Measurements from ENCODE around the gene ATXN1. TPM values are rescaled to one million over a fixed set of nuclear protein-coding genes. Genes with fewer than 3 reads are reported as not detected.

Gene ATXN1
- 59.6 to 65.0 TPM (median 64.5 TPM) in 3 replicates for total RNA-seq
- long read RNA-seq, partial matches to known transcripts = 1 of 10 reads
- long read RNA-seq, other reads (novel, unspliced or antisense) = 8 of 10 reads

- no peak for TF ChIP-seq CTCF (IDR thresholded peaks at IDR 0.05)
- no peak for DNase-seq (ENCODE audit: low spot score)
- H3K27ac Mint-ChIP-seq (ENCODE audit: unreplicated experiment) = peak within 1 kb of the TSS; percentile 98
- H3K27me3 Mint-ChIP-seq (ENCODE audit: low read depth) = no peaks in the 10 kb centered on the region
- peak within 1 kb of the TSS; percentile 89 for H3K4me3 Mint-ChIP-seq (ENCODE audit: unreplicated experiment)
- no peaks in the 10 kb centered on the region for H3K9me3 Mint-ChIP-seq (ENCODE audit: low read depth)
- no peaks in the 10 kb centered on the region for H3K36me3 Mint-ChIP-seq (ENCODE audit: low read depth)
- H3K4me1 Mint-ChIP-seq (ENCODE audit: low read depth) = peaks cover 61% of the 10 kb centered on the region
Observed at GRCh38 chr6:16760516-16761470, at the start of gene ATXN1. ATXN1 (minus strand) TSS chr6:16761460.

GRCh38 chr6:16810411-16810810 lies 49.2 kb upstream of the ATXN1 start:
- TF ChIP-seq CTCF (IDR thresholded peaks at IDR 0.05) = no peak
- Mint-ChIP-seq H3K27ac (ENCODE audit: unreplicated experiment) (no peak overlapping the region), H3K36me3 (ENCODE audit: low read depth) (peaks cover 11% of the 10 kb centered on the region)

GRCh38 chr6:16809753-16810358 lies 48.6 kb upstream of the ATXN1 start:
- no peak for TF ChIP-seq CTCF (IDR thresholded peaks at IDR 0.05)
- H3K4me1 Mint-ChIP-seq (ENCODE audit: low read depth) = peaks cover 9% of the 10 kb centered on the region
- H3K27me3 Mint-ChIP-seq (ENCODE audit: low read depth) = no peaks in the 10 kb centered on the region
- no peak for DNase-seq (ENCODE audit: low spot score)
- H3K4me3 Mint-ChIP-seq (ENCODE audit: unreplicated experiment) = no peak overlapping the region
- no peak overlapping the region for H3K27ac Mint-ChIP-seq (ENCODE audit: unreplicated experiment)
- peaks cover 11% of the 10 kb centered on the region for H3K36me3 Mint-ChIP-seq (ENCODE audit: low read depth)
- H3K9me3 Mint-ChIP-seq (ENCODE audit: low read depth) = peaks cover 43% of the 10 kb centered on the region

More at GRCh38 chr6:16810411-16810810, 49.2 kb upstream of the ATXN1 start:
- H3K4me3 Mint-ChIP-seq (ENCODE audit: unreplicated experiment) = no peak overlapping the region
- no peaks in the 10 kb centered on the region for H3K27me3 Mint-ChIP-seq (ENCODE audit: low read depth)
- no peak for DNase-seq (ENCODE audit: low spot score)
- peaks cover 43% of the 10 kb centered on the region for H3K9me3 Mint-ChIP-seq (ENCODE audit: low read depth)
- peaks cover 4% of the 10 kb centered on the region for H3K4me1 Mint-ChIP-seq (ENCODE audit: low read depth)

GRCh38 chr6:16807956-16808355 lies 46.7 kb upstream of the ATXN1 start:
- H3K4me3 Mint-ChIP-seq (ENCODE audit: unreplicated experiment) = no peak overlapping the region
- peaks cover 36% of the 10 kb centered on the region for H3K9me3 Mint-ChIP-seq (ENCODE audit: low read depth)

More at GRCh38 chr6:16807956-16808355, 46.7 kb upstream of the ATXN1 start:
- H3K27me3 Mint-ChIP-seq (ENCODE audit: low read depth) = no peaks in the 10 kb centered on the region
- no peak for TF ChIP-seq CTCF (IDR thresholded peaks at IDR 0.05)
- no peak overlapping the region for H3K27ac Mint-ChIP-seq (ENCODE audit: unreplicated experiment)
- peaks cover 14% of the 10 kb centered on the region for H3K4me1 Mint-ChIP-seq (ENCODE audit: low read depth)
- no peak for DNase-seq (ENCODE audit: low spot score)
- peaks cover 9% of the 10 kb centered on the region for H3K36me3 Mint-ChIP-seq (ENCODE audit: low read depth)

Data from chondrocyte (in vitro differentiated cells).